ENCODE results near the gene KIF23. TPM values are rescaled to one million over a fixed set of nuclear protein-coding genes. Genes with fewer than 3 reads are reported as not detected.
"Not testable (repeated sequence)": the region's sequence is repeated elsewhere in the genome, so short reads cannot be mapped to it uniquely, and the experiment has no call there.

KIF23 gene
- polyA plus RNA-seq, 3 donors, result 33.9 to 39.0 (median 36.5) TPM

GRCh38 chr15:69424748-69425413 lies 10.7 kb downstream of the KIF23 start:
- DNase-seq (ENCODE audit: low read depth in 3 of 3, low spot score in 2 of 3), result no peak

GRCh38 chr15:69433831-69434230 lies 19.7 kb downstream of the KIF23 start:
- DNase-seq (ENCODE audit: low read depth in 3 of 3, low spot score in 2 of 3), result no peak

GRCh38 chr15:69434238-69434637 lies 20.1 kb downstream of the KIF23 start:
- no peak for DNase-seq (ENCODE audit: low read depth in 3 of 3, low spot score in 2 of 3)

- no peak for DNase-seq (ENCODE audit: low read depth in 3 of 3, low spot score in 2 of 3)
Observed at GRCh38 chr15:69434679-69435078, 20.5 kb downstream of the KIF23 start.

GRCh38 chr15:69435985-69436384 lies 21.8 kb downstream of the KIF23 start:
- DNase-seq (ENCODE audit: low read depth in 3 of 3, low spot score in 2 of 3), result no peak

- no peak for DNase-seq (ENCODE audit: low read depth in 3 of 3, low spot score in 2 of 3)
Observed at GRCh38 chr15:69436951-69437350, 22.8 kb downstream of the KIF23 start.

- no peak for DNase-seq (ENCODE audit: low read depth in 3 of 3, low spot score in 2 of 3)
Observed at GRCh38 chr15:69439623-69440022, 25.5 kb downstream of the KIF23 start.

GRCh38 chr15:69443032-69443611 lies 29.0 kb downstream of the KIF23 start:
- no peak for DNase-seq (ENCODE audit: low read depth in 3 of 3, low spot score in 2 of 3)

GRCh38 chr15:69444686-69445085 lies 30.5 kb downstream of the KIF23 start:
- no peak for DNase-seq (ENCODE audit: low read depth in 3 of 3, low spot score in 2 of 3)

- DNase-seq (ENCODE audit: low read depth in 3 of 3, low spot score in 2 of 3), result no peak
Observed at GRCh38 chr15:69446953-69447352, 32.8 kb downstream of the KIF23 start.

GRCh38 chr15:69450221-69450620 lies 36.1 kb downstream of the KIF23 start:
- DNase-seq (ENCODE audit: low read depth in 3 of 3, low spot score in 2 of 3), result not testable (repeated sequence)

- DNase-seq (ENCODE audit: low read depth in 3 of 3, low spot score in 2 of 3), result no peak
Observed at GRCh38 chr15:69450968-69451695, 37.0 kb downstream of the KIF23 start.

GRCh38 chr15:69451951-69452691 lies 38.0 kb downstream of the KIF23 start:
- DNase-seq (ENCODE audit: low read depth in 3 of 3, low spot score in 2 of 3), result no peak

GRCh38 chr15:69452692-69453521 lies 38.8 kb downstream of the KIF23 start, which contains the start of gene RPLP1:
Gene RPLP1, plus strand, starts transcription at chr15:69452818. Its CDS starts 131 bp downstream, at chr15:69452949.
- DNase-seq (ENCODE audit: low read depth in 3 of 3, low spot score in 2 of 3), result peak; percentile 91 to 96 (median 93)

- DNase-seq (ENCODE audit: low read depth in 3 of 3, low spot score in 2 of 3), result no peak
Observed at GRCh38 chr15:69454953-69455352, 40.8 kb downstream of the KIF23 start.

- DNase-seq (ENCODE audit: low read depth in 3 of 3, low spot score in 2 of 3), result no peak
Observed at GRCh38 chr15:69456208-69457166, 42.3 kb downstream of the KIF23 start.

GRCh38 chr15:69457304-69458280 lies 43.4 kb downstream of the KIF23 start:
- DNase-seq (ENCODE audit: low read depth in 3 of 3, low spot score in 2 of 3), result no peak

- DNase-seq (ENCODE audit: low read depth in 3 of 3, low spot score in 2 of 3), result no peak
Observed at GRCh38 chr15:69459066-69459465, 44.9 kb downstream of the KIF23 start.
